IMR-90 (cell line): Measurements from ENCODE around the gene TDRD12. TPM values are rescaled to one million over a fixed set of nuclear protein-coding genes. Genes with fewer than 3 reads are reported as not detected.

Experiments used
- ATAC-seq: fragments of 200-7000 bp; cut with Tn5 transposase; 2 replicates; pipeline ENCODE4 v1.9.1; 2020; ENCODE audit warnings: low read depth, mild to moderate bottlenecking, moderate library complexity
- BruUV-seq: library from RNA; stranded (reverse); fragments of 400-500 nt; replicated peaks from 2 replicates; lab custom pipeline; 2021; lab: Mats Ljungman, UMichigan
- CTCF ChIA-PET: fragments of 300-600 bp; formaldehyde crosslinking; extraction: SDS; loops from one replicate; lab custom pipeline; 2021; ENCODE audit warnings: antibody characterized with exemption; lab: Yijun Ruan, JAX
- POLR2A ChIA-PET: fragments of 300-600 bp; sonication (Branson Sonifier 250); formaldehyde crosslinking; loops from one replicate; lab custom pipeline; 2022; ENCODE audit warnings: antibody characterized with exemption; ENCODE audit not compliant: unreplicated experiment; lab: Charles Lee
- DNase-seq: peaks from one replicate; pipeline ENCODE4 v3.0.0; 2013
- H2AFZ ChIP-seq: replicated peaks from 2 replicates; pipeline ENCODE3; 2013; ENCODE audit warnings: low read length, mild to moderate bottlenecking; ENCODE audit not compliant: poor library complexity
- H2AK5ac ChIP-seq: 2 replicates; pipeline ENCODE4 v1.6.1; 2013; ENCODE audit warnings: low read depth, low read length, inconsistent platforms
- H2AK9ac ChIP-seq: replicated peaks from 2 replicates; pipeline ENCODE3; 2013; ENCODE audit warnings: mild to moderate bottlenecking, low read depth, low read length, moderate library complexity; ENCODE audit not compliant: poor library complexity
- H2BK120ac ChIP-seq: 2 replicates; pipeline ENCODE4 v1.6.1; 2013; ENCODE audit warnings: low read depth, low read length, inconsistent platforms
- H2BK15ac ChIP-seq: 3 replicates; pipeline ENCODE4 v1.6.1; 2013; ENCODE audit warnings: low read depth, low read length, inconsistent platforms
- H2BK20ac ChIP-seq: 2 replicates; pipeline ENCODE4 v1.6.1; 2013; ENCODE audit warnings: low read depth, mild to moderate bottlenecking, inconsistent platforms, low read length, moderate library complexity
- H2BK5ac ChIP-seq: 2 replicates; pipeline ENCODE4 v1.6.1; 2013; ENCODE audit warnings: mild to moderate bottlenecking, low read depth, low read length, inconsistent platforms; ENCODE audit not compliant: poor library complexity, severe bottlenecking
- H3K14ac ChIP-seq: replicated peaks from 2 replicates; pipeline ENCODE4 v1.6.1; 2013; ENCODE audit warnings: low read depth, low read length, inconsistent platforms
- H3K18ac ChIP-seq: 2 replicates; pipeline ENCODE4 v1.6.1; 2013; ENCODE audit warnings: low read depth, low read length, control low read depth
- H3K23ac ChIP-seq: 2 replicates; pipeline ENCODE4 v1.6.1; 2013; ENCODE audit warnings: low read depth, low read length, inconsistent platforms
- H3K27ac ChIP-seq: 2 replicates; pipeline ENCODE4 v1.5.1; 2013; ENCODE audit warnings: mild to moderate bottlenecking, control low read depth, low read length; ENCODE audit not compliant: insufficient read depth
- H3K27me3 ChIP-seq: 2 replicates; pipeline ENCODE4 v1.6.1; 2013; ENCODE audit warnings: low read length; ENCODE audit not compliant: control insufficient read depth, insufficient read depth
- H3K36me3 ChIP-seq: 2 replicates; pipeline ENCODE4 v1.6.1; 2013; ENCODE audit warnings: low read length, mixed read lengths; ENCODE audit not compliant: control insufficient read depth, insufficient read depth
- H3K4ac ChIP-seq: 2 replicates; pipeline ENCODE4 v1.6.1; 2013; ENCODE audit warnings: low read depth, low read length, inconsistent platforms
- H3K4me1 ChIP-seq: 2 replicates; pipeline ENCODE4 v1.6.1; 2013; ENCODE audit warnings: low read length, mixed read lengths; ENCODE audit not compliant: control insufficient read depth, insufficient read depth
- H3K4me2 ChIP-seq: 2 replicates; pipeline ENCODE4 v1.6.1; 2013; ENCODE audit warnings: low read depth, mild to moderate bottlenecking, control low read depth, low read length, moderate library complexity
- H3K4me3 ChIP-seq: 2 replicates; pipeline ENCODE4 v1.5.1; 2013; ENCODE audit warnings: low read depth, mild to moderate bottlenecking, control low read depth, low read length, moderate library complexity; ENCODE audit not compliant: insufficient read depth
- H3K56ac ChIP-seq: 2 replicates; pipeline ENCODE4 v1.6.1; 2013; ENCODE audit warnings: low read length, inconsistent platforms; ENCODE audit not compliant: insufficient read depth; ENCODE audit errors: extremely low read depth
- H3K79me1 ChIP-seq, 2 experiments: 2 replicates each; pipeline ENCODE4 v1.6.1; 2013; ENCODE audit warnings: low read length in 2 of 2, inconsistent platforms in 1 of 2, low read depth in 1 of 2
- H3K9ac ChIP-seq: 2 replicates; pipeline ENCODE4 v1.6.1; 2013; ENCODE audit warnings: low read depth, low read length, control low read depth
- H3K9me1 ChIP-seq: 2 replicates; pipeline ENCODE4 v1.6.1; 2013; ENCODE audit warnings: low read length, inconsistent platforms; ENCODE audit not compliant: insufficient read depth
- H3K9me3 ChIP-seq: 2 replicates; pipeline ENCODE4 v1.6.1; 2013; ENCODE audit warnings: low read length; ENCODE audit not compliant: control insufficient read depth, insufficient read depth
- H4K20me1 ChIP-seq: 2 replicates; pipeline ENCODE4 v1.6.1; 2013; ENCODE audit warnings: low read length, inconsistent platforms; ENCODE audit not compliant: insufficient read depth
- H4K5ac ChIP-seq: 2 replicates; pipeline ENCODE4 v1.6.1; 2013; ENCODE audit warnings: mild to moderate bottlenecking, low read depth, low read length, control low read depth
- H4K8ac ChIP-seq, 2 experiments: 2 replicates each; pipeline ENCODE4 v1.6.1; 2013; ENCODE audit warnings: low read depth in 2 of 2, low read length in 2 of 2, control low read depth in 1 of 2, inconsistent platforms in 1 of 2
- H4K91ac ChIP-seq: 2 replicates; pipeline ENCODE4 v1.6.1; 2013; ENCODE audit warnings: low read depth, low read length, inconsistent platforms; ENCODE audit not compliant: insufficient read depth
- BHLHE40 ChIP-seq: fragments of 150-350 bp; IDR thresholded peaks from 2 replicates; pipeline ENCODE4 v1.6.1; 2016; ENCODE audit warnings: mild to moderate bottlenecking, low read depth, low read length
- CEBPB ChIP-seq: IDR thresholded peaks from 2 replicates; pipeline ENCODE4 v1.6.1; 2012; ENCODE audit warnings: low read depth, low read length, improper control_type of control experiment
- CHD1 ChIP-seq: IDR thresholded peaks from 2 replicates; pipeline ENCODE4 v1.6.1; 2012; ENCODE audit warnings: low read depth, low read length, improper control_type of control experiment
- CTCF ChIP-seq: conservative IDR thresholded peaks from 2 replicates; pipeline ENCODE4 v1.5.1; 2012; ENCODE audit warnings: mild to moderate bottlenecking, low read depth, low read length, improper control_type of control experiment
- ELK1 ChIP-seq: fragments of 150-350 bp; IDR thresholded peaks from 2 replicates; pipeline ENCODE4 v1.6.1; 2016; ENCODE audit warnings: low read depth, mild to moderate bottlenecking, low read length, moderate library complexity, borderline replicate concordance
- FOS ChIP-seq: fragments of 150-350 bp; IDR thresholded peaks from 2 replicates; pipeline ENCODE4 v1.6.1; 2016; ENCODE audit warnings: low read depth, low read length
- MAFK ChIP-seq: IDR thresholded peaks from 2 replicates; pipeline ENCODE4 v1.6.1; 2012; ENCODE audit warnings: low read depth, low read length, improper control_type of control experiment
- MAZ ChIP-seq: IDR thresholded peaks from 2 replicates; pipeline ENCODE4 v1.6.1; 2012; ENCODE audit warnings: low read depth, mild to moderate bottlenecking, low read length, improper control_type of control experiment, moderate library complexity, borderline replicate concordance
- MXI1 ChIP-seq: IDR thresholded peaks from 2 replicates; pipeline ENCODE4 v1.6.1; 2012; ENCODE audit warnings: low read depth, mild to moderate bottlenecking, low read length, moderate library complexity, borderline replicate concordance
- NFE2L2 ChIP-seq: fragments of 150-350 bp; IDR thresholded peaks from 2 replicates; pipeline ENCODE4 v1.6.1; 2016; ENCODE audit warnings: low read depth, mild to moderate bottlenecking, low read length
- POLR2A ChIP-seq: IDR thresholded peaks from 2 replicates; pipeline ENCODE4 v1.6.1; 2012; ENCODE audit warnings: mild to moderate bottlenecking, low read depth, low read length
- RAD21 ChIP-seq: IDR thresholded peaks from 2 replicates; pipeline ENCODE4 v1.6.1; 2012; ENCODE audit warnings: low read length, improper control_type of control experiment
- RCOR1 ChIP-seq: IDR thresholded peaks from 2 replicates; pipeline ENCODE4 v1.6.1; 2012; ENCODE audit warnings: mild to moderate bottlenecking, low read length, improper control_type of control experiment; ENCODE audit not compliant: insufficient replicate concordance
- RFX5 ChIP-seq: IDR thresholded peaks from 2 replicates; pipeline ENCODE4 v1.8.0; 2012; ENCODE audit warnings: low read depth, mild to moderate bottlenecking, low read length, moderate library complexity
- SMC3 ChIP-seq: fragments of 150-350 bp; IDR thresholded peaks from 2 replicates; pipeline ENCODE4 v1.6.1; 2016; ENCODE audit warnings: low read depth, mild to moderate bottlenecking, antibody characterized with exemption, low read length, moderate library complexity
- USF2 ChIP-seq: fragments of 150-350 bp; IDR thresholded peaks from 2 replicates; pipeline ENCODE4 v1.6.1; 2017; ENCODE audit warnings: mild to moderate bottlenecking, antibody characterized with exemption, low read length, low read depth
- WGBS, 2 experiments: methylation state at CpG; one replicate each; pipeline versions ENCODE4 v1.1.5 to v1.1.7; 2013; ENCODE audit warnings: missing lambda C conversion rate in 2 of 2; ENCODE audit not compliant: insufficient read length in 1 of 2; ENCODE audit errors: extremely low coverage in 2 of 2; 5-methylcytosine and 5-hydroxymethylcytosine counted together
- dilution Hi-C: fragments of 300-500 bp; cut with HindIII; formaldehyde crosslinking; loops from one replicate; pipeline ENCODE4 v1.14.3; 2018; ENCODE audit warnings: low sequenced_read_pairs; ENCODE audit not compliant: unreplicated experiment
- in situ Hi-C: fragments of 300-500 bp; cut with MboI; formaldehyde crosslinking; loops from 3 replicates; pipeline ENCODE4 v1.14.3; 2019; ENCODE audit warnings: low sequenced_read_pairs, inconsistent platforms, mixed read lengths
- intact Hi-C: fragments of 100-400 bp; cut with micrococcal nuclease; formaldehyde crosslinking; loops from 2 replicates; pipeline ENCODE4 v1.10.0; 2022
- polyA plus RNA-seq, 3 experiments: library from polyadenylated mRNA; depleted of rRNA; stranded (reverse); fragments of >200 nt; gene quantifications; 2 replicates each; pipeline ENCODE4 v1.2.3, GENCODE V29; 2012; ENCODE audit warnings: low replicate concordance in 1 of 3
- total RNA-seq: library from RNA; depleted of rRNA; stranded (reverse); fragments of >200 nt; gene quantifications from 2 replicates; pipeline ENCODE4 v1.2.3, GENCODE V29; 2012

Gene TDRD12
- total and polyA plus RNA-seq, 2 of the 4 experiments (the other 2 are of a cell fraction) = under 0.01 to 0.07 TPM

GRCh38 chr19:32811151-32811550 lies 91.6 kb downstream of the TDRD12 start:
- no peak overlapping the region for H2BK120ac ChIP-seq
- dilution Hi-C loops (no loop called here), in situ Hi-C loops (no loop called here), intact Hi-C loops (no loop called here)
- ATAC-seq (no peak), DNase-seq (no peak)
- no peaks in the 10 kb centered on the region for H4K20me1 ChIP-seq
- CTCF ChIA-PET = no interaction called here
- no peak overlapping the region for H2AK5ac ChIP-seq
- H2BK5ac ChIP-seq = no peak overlapping the region
- H3K27ac ChIP-seq = no peak overlapping the region
- no peak overlapping the region for H3K9ac ChIP-seq
- no peak overlapping the region for H3K4me3 ChIP-seq
- H3K14ac ChIP-seq = no peak overlapping the region
- H3K4ac ChIP-seq = no peak overlapping the region
- no peaks in the 10 kb centered on the region for H3K36me3 ChIP-seq
- WGBS, 2 experiments = 28% methylated on average over 2 of the region's 11 CpGs; no CpG with 5 or more reads in 1 of the 2 experiments
- BruUV-seq = no TSS peak
- no peak overlapping the region for H4K5ac ChIP-seq
- H3K56ac ChIP-seq = no peak overlapping the region
- POLR2A ChIA-PET = no interaction called here
- H2BK20ac ChIP-seq = no peak overlapping the region
- peaks cover 5% of the 10 kb centered on the region; the same call in 1 of the 2 replicates for H3K27me3 ChIP-seq
- H3K9me1 ChIP-seq = no peaks in the 10 kb centered on the region
- H3K18ac ChIP-seq = no peak overlapping the region
- no peaks in the 10 kb centered on the region for H3K79me1 ChIP-seq
- TF ChIP-seq RCOR1 (no peak), USF2 (no peak), SMC3 (no peak), BHLHE40 (no peak), RAD21 (no peak), MAFK (no peak), CHD1 (no peak), POLR2A (no peak), RFX5 (no peak), ELK1 (no peak), NFE2L2 (no peak), FOS (no peak), CTCF (no peak), MXI1 (no peak), CEBPB (no peak), MAZ (no peak)
- no peak overlapping the region for H2BK15ac ChIP-seq
- H3K9me3 ChIP-seq = no peaks in the 10 kb centered on the region
- no peak overlapping the region for H2AFZ ChIP-seq
- H2AK9ac ChIP-seq = no peak overlapping the region
- no peak overlapping the region for H4K91ac ChIP-seq
- no peak overlapping the region for H3K4me2 ChIP-seq
- H4K8ac ChIP-seq = no peak overlapping the region
- H3K4me1 ChIP-seq = no peaks in the 10 kb centered on the region
- H3K23ac ChIP-seq = no peak overlapping the region
